Measurements from ENCODE around the gene UBQLN4.

Gene UBQLN4

GRCh38 chr1:156070548-156070947 is 16.9 kb upstream of the UBQLN4 start:
- no peak for DNase-seq (ENCODE audit: low read depth)
- no peaks in the 10 kb centered on the region for H3K4me1 ChIP-seq (ENCODE audit: control insufficient read depth, insufficient read depth, low read length)

GRCh38 chr1:156069490-156070455 is 16.2 kb upstream of the UBQLN4 start:
- no peaks in the 10 kb centered on the region for H3K4me1 ChIP-seq (ENCODE audit: control insufficient read depth, insufficient read depth, low read length)
- no peaks in the 10 kb centered on the region for H3K36me3 ChIP-seq (ENCODE audit: control insufficient read depth, insufficient read depth, low read length, severe bottlenecking)
- no peak for DNase-seq (ENCODE audit: low read depth)
- no peak overlapping the region for H3K9ac ChIP-seq (ENCODE audit: low read length)
- H3K27me3 ChIP-seq (replicated peaks; ENCODE audit: control insufficient read depth, insufficient read depth, low read length): no peaks in the 10 kb centered on the region
- H3K4me3 ChIP-seq (ENCODE audit: low read length): no peak overlapping the region
- H3K9me3 ChIP-seq (ENCODE audit: control insufficient read depth, low read length): no peaks in the 10 kb centered on the region

More at GRCh38 chr1:156070548-156070947, 16.9 kb upstream of the UBQLN4 start:
- Histone ChIP-seq H3K9me3 (ENCODE audit: control insufficient read depth, low read length) (no peaks in the 10 kb centered on the region), H3K36me3 (ENCODE audit: control insufficient read depth, insufficient read depth, low read length, severe bottlenecking) (no peaks in the 10 kb centered on the region), H3K4me3 (ENCODE audit: low read length) (no peak overlapping the region), H3K27me3 (replicated peaks; ENCODE audit: control insufficient read depth, insufficient read depth, low read length) (no peaks in the 10 kb centered on the region), H3K9ac (ENCODE audit: low read length) (no peak overlapping the region)

GRCh38 chr1:156067262-156067661 is 13.7 kb upstream of the UBQLN4 start:
- H3K4me1 ChIP-seq (ENCODE audit: control insufficient read depth, insufficient read depth, low read length): no peaks in the 10 kb centered on the region
- H3K36me3 ChIP-seq (ENCODE audit: control insufficient read depth, insufficient read depth, low read length, severe bottlenecking): no peaks in the 10 kb centered on the region
- no peaks in the 10 kb centered on the region for H3K27me3 ChIP-seq (replicated peaks; ENCODE audit: control insufficient read depth, insufficient read depth, low read length)
- H3K4me3 ChIP-seq (ENCODE audit: low read length): no peak overlapping the region
- DNase-seq (ENCODE audit: low read depth): no peak
- no peak overlapping the region for H3K9ac ChIP-seq (ENCODE audit: low read length)
- H3K9me3 ChIP-seq (ENCODE audit: control insufficient read depth, low read length): no peaks in the 10 kb centered on the region

GRCh38 chr1:156065871-156066270 is 12.3 kb upstream of the UBQLN4 start:
- Histone ChIP-seq H3K36me3 (ENCODE audit: control insufficient read depth, insufficient read depth, low read length, severe bottlenecking) (no peaks in the 10 kb centered on the region), H3K9ac (ENCODE audit: low read length) (no peak overlapping the region), H3K27me3 (replicated peaks; ENCODE audit: control insufficient read depth, insufficient read depth, low read length) (no peaks in the 10 kb centered on the region), H3K4me3 (ENCODE audit: low read length) (no peak overlapping the region), H3K4me1 (ENCODE audit: control insufficient read depth, insufficient read depth, low read length) (no peaks in the 10 kb centered on the region), H3K9me3 (ENCODE audit: control insufficient read depth, low read length) (no peaks in the 10 kb centered on the region)
- no peak for DNase-seq (ENCODE audit: low read depth)

GRCh38 chr1:156065212-156065611 is 11.6 kb upstream of the UBQLN4 start:
- no peaks in the 10 kb centered on the region for H3K4me1 ChIP-seq (ENCODE audit: control insufficient read depth, insufficient read depth, low read length)
- no peak for DNase-seq (ENCODE audit: low read depth)
- no peaks in the 10 kb centered on the region for H3K36me3 ChIP-seq (ENCODE audit: control insufficient read depth, insufficient read depth, low read length, severe bottlenecking)
- no peaks in the 10 kb centered on the region for H3K9me3 ChIP-seq (ENCODE audit: control insufficient read depth, low read length)
- no peak overlapping the region for H3K4me3 ChIP-seq (ENCODE audit: low read length)
- H3K9ac ChIP-seq (ENCODE audit: low read length): no peak overlapping the region
- H3K27me3 ChIP-seq (replicated peaks; ENCODE audit: control insufficient read depth, insufficient read depth, low read length): no peaks in the 10 kb centered on the region

GRCh38 chr1:156064615-156065014 is 11.0 kb upstream of the UBQLN4 start:
- no peak overlapping the region for H3K9ac ChIP-seq (ENCODE audit: low read length)
- H3K4me3 ChIP-seq (ENCODE audit: low read length): no peak overlapping the region
- DNase-seq (ENCODE audit: low read depth): no peak
- H3K27me3 ChIP-seq (replicated peaks; ENCODE audit: control insufficient read depth, insufficient read depth, low read length): no peaks in the 10 kb centered on the region
- no peaks in the 10 kb centered on the region for H3K4me1 ChIP-seq (ENCODE audit: control insufficient read depth, insufficient read depth, low read length)
- no peaks in the 10 kb centered on the region for H3K36me3 ChIP-seq (ENCODE audit: control insufficient read depth, insufficient read depth, low read length, severe bottlenecking)
- H3K9me3 ChIP-seq (ENCODE audit: control insufficient read depth, low read length): no peaks in the 10 kb centered on the region

GRCh38 chr1:156063997-156064285 is 10.3 kb upstream of the UBQLN4 start:
- no peaks in the 10 kb centered on the region for H3K9me3 ChIP-seq (ENCODE audit: control insufficient read depth, low read length)
- no peaks in the 10 kb centered on the region for H3K4me1 ChIP-seq (ENCODE audit: control insufficient read depth, insufficient read depth, low read length)
- no peak for DNase-seq (ENCODE audit: low read depth)
- no peak overlapping the region for H3K4me3 ChIP-seq (ENCODE audit: low read length)
- no peaks in the 10 kb centered on the region for H3K27me3 ChIP-seq (replicated peaks; ENCODE audit: control insufficient read depth, insufficient read depth, low read length)
- no peaks in the 10 kb centered on the region for H3K36me3 ChIP-seq (ENCODE audit: control insufficient read depth, insufficient read depth, low read length, severe bottlenecking)
- H3K9ac ChIP-seq (ENCODE audit: low read length): no peak overlapping the region

GRCh38 chr1:156062189-156062588 is 8.6 kb upstream of the UBQLN4 start:
- no peaks in the 10 kb centered on the region for H3K36me3 ChIP-seq (ENCODE audit: control insufficient read depth, insufficient read depth, low read length, severe bottlenecking)
- H3K9me3 ChIP-seq (ENCODE audit: control insufficient read depth, low read length): no peaks in the 10 kb centered on the region
- no peak overlapping the region for H3K4me3 ChIP-seq (ENCODE audit: low read length)
- H3K9ac ChIP-seq (ENCODE audit: low read length): no peak overlapping the region
- no peaks in the 10 kb centered on the region for H3K27me3 ChIP-seq (replicated peaks; ENCODE audit: control insufficient read depth, insufficient read depth, low read length)
- DNase-seq (ENCODE audit: low read depth): peak; percentile 22
- no peaks in the 10 kb centered on the region for H3K4me1 ChIP-seq (ENCODE audit: control insufficient read depth, insufficient read depth, low read length)

- Histone ChIP-seq H3K9ac (ENCODE audit: low read length) (no peak within 1 kb of the TSS), H3K27me3 (replicated peaks; ENCODE audit: control insufficient read depth, insufficient read depth, low read length) (no peaks in the 10 kb centered on the region), H3K4me1 (ENCODE audit: control insufficient read depth, insufficient read depth, low read length) (peaks cover under 1% of the 10 kb centered on the region), H3K36me3 (ENCODE audit: control insufficient read depth, insufficient read depth, low read length, severe bottlenecking) (no peaks in the 10 kb centered on the region), H3K4me3 (ENCODE audit: low read length) (no peak within 1 kb of the TSS), H3K9me3 (ENCODE audit: control insufficient read depth, low read length) (no peaks in the 10 kb centered on the region)
- DNase-seq (ENCODE audit: low read depth): no peak
Observed at GRCh38 chr1:156060937-156061636, 7.5 kb upstream of the UBQLN4 start, which contains the start of gene RAB25. RAB25 (plus strand) TSS chr1:156061160; CDS start chr1:156061401, 241 bp downstream.

GRCh38 chr1:156056326-156056849 is 2.8 kb upstream of the UBQLN4 start:
- Histone ChIP-seq H3K27me3 (replicated peaks; ENCODE audit: control insufficient read depth, insufficient read depth, low read length) (no peaks in the 10 kb centered on the region), H3K4me1 (ENCODE audit: control insufficient read depth, insufficient read depth, low read length) (peaks cover 8% of the 10 kb centered on the region), H3K4me3 (ENCODE audit: low read length) (no peak overlapping the region), H3K36me3 (ENCODE audit: control insufficient read depth, insufficient read depth, low read length, severe bottlenecking) (no peaks in the 10 kb centered on the region), H3K9ac (ENCODE audit: low read length) (no peak overlapping the region), H3K9me3 (ENCODE audit: control insufficient read depth, low read length) (no peaks in the 10 kb centered on the region)
- no peak for DNase-seq (ENCODE audit: low read depth)

- Histone ChIP-seq H3K4me3 (ENCODE audit: low read length) (peak overlapping the region; percentile 91), H3K4me1 (ENCODE audit: control insufficient read depth, insufficient read depth, low read length) (peaks cover 8% of the 10 kb centered on the region), H3K36me3 (ENCODE audit: control insufficient read depth, insufficient read depth, low read length, severe bottlenecking) (no peaks in the 10 kb centered on the region), H3K9me3 (ENCODE audit: control insufficient read depth, low read length) (no peaks in the 10 kb centered on the region), H3K27me3 (replicated peaks; ENCODE audit: control insufficient read depth, insufficient read depth, low read length) (no peaks in the 10 kb centered on the region), H3K9ac (ENCODE audit: low read length) (peak overlapping the region; percentile 99)
- no peak for DNase-seq (ENCODE audit: low read depth)
Observed at GRCh38 chr1:156055281-156056048, 1.9 kb upstream of the UBQLN4 start.
